Activated T-helper 1 cell treated with anti-CD3 and anti-CD28 coated beads, Interleukin-12 subunit alpha, Interleukin-12 subunit beta, Interleukin-2, Interleukin-4 antibody, amounts not matched to agents 30 ng/mL and 10 ng/mL and 1 ng/mL, durations not matched to agents 14 hours and 24 hours and 36 hours (primary cell): Measurements from ENCODE around the gene TMEM91. TPM values are rescaled to one million over a fixed set of nuclear protein-coding genes. Genes with fewer than 3 reads are reported as not detected.

Experiments
- DNase-seq: peaks from one replicate; pipeline ENCODE4 v3.0.0; 2021; ENCODE audit warnings: low spot score
- H3K27ac Mint-ChIP-seq: one replicate; pipeline ENCODE4 v1.8.0; 2021; ENCODE audit warnings: mild to moderate bottlenecking, mixed read lengths
- H3K27me3 Mint-ChIP-seq: one replicate; pipeline ENCODE4 v1.8.0; 2022; ENCODE audit warnings: mild to moderate bottlenecking, moderate library complexity, mixed read lengths; ENCODE audit not compliant: insufficient read depth
- H3K36me3 Mint-ChIP-seq: one replicate; pipeline ENCODE4 v1.8.0; 2021; ENCODE audit warnings: low read depth, mixed read lengths
- H3K4me1 Mint-ChIP-seq: one replicate; pipeline ENCODE4 v1.8.0; 2021; ENCODE audit warnings: low read depth, mixed read lengths
- H3K4me3 Mint-ChIP-seq: one replicate; pipeline ENCODE4 v1.8.0; 2021; ENCODE audit warnings: mild to moderate bottlenecking, moderate library complexity, mixed read lengths
- H3K9me3 Mint-ChIP-seq: one replicate; pipeline ENCODE4 v1.8.0; 2021; ENCODE audit warnings: mixed read lengths
- intact Hi-C: fragments of 100-400 bp; cut with micrococcal nuclease; formaldehyde crosslinking; loops from one replicate; pipeline ENCODE4 v1.15.1; 2024
- total RNA-seq: library from RNA; stranded (reverse); gene quantifications from 2 replicates; pipeline ENCODE4 v1.2.3, GENCODE V29; 2022

The TMEM91 gene
- total RNA-seq: 2.8 and 2.9 TPM in 2 replicates

GRCh38 chr19:41376241-41376997 lies at the start of gene TMEM91:
TMEM91 (plus strand) TSS chr19:41376533; CDS start chr19:41378310, 1,777 bp downstream.
- Mint-ChIP-seq H3K36me3 (peaks cover 4% of the 10 kb centered on the region), H3K4me1 (peaks cover 14% of the 10 kb centered on the region), H3K27ac (peak within 1 kb of the TSS; percentile 83), H3K9me3 (no peaks in the 10 kb centered on the region), H3K27me3 (peaks cover 2% of the 10 kb centered on the region), H3K4me3 (peak within 1 kb of the TSS; percentile 82)
- intact Hi-C loops: no loop called here
- DNase-seq: no peak

DNA sequence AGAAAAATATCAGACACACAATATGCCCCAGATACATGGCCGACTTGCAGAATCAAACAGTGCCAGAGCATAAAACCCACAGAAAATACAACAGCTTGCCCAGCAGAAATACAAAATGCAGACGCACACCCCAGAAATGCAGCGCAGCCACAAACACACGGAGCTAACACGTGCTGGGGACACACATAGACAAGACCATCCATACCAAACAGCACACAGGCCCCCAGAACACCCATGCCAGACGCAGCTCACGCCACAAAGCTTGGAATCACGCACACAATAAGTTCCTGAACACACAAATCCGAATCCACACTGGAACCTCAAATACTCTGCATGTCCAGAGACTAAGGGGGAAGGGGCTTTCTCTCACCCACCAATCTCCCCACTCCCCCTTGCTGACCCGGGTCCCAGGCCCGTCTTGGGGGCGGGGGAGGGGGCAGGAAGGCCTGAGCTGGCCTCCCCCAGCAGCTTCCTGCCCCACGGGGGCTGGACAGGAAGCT lies 49.2 kb upstream of the TMEM91 start:
- H3K4me3 Mint-ChIP-seq: peak overlapping the region; percentile 72
- no peaks in the 10 kb centered on the region for H3K9me3 Mint-ChIP-seq
- peaks cover 55% of the 10 kb centered on the region for H3K4me1 Mint-ChIP-seq
- intact Hi-C loops: loop anchor here (1.0 kb wide), 1 partner anchor 17 kb away; the partner anchor contains the start of gene CCDC97
- H3K27me3 Mint-ChIP-seq: no peaks in the 10 kb centered on the region
- peak overlapping the region; percentile 87 for H3K27ac Mint-ChIP-seq
- DNase-seq: no peak
- H3K36me3 Mint-ChIP-seq: peaks cover 46% of the 10 kb centered on the region

GRCh38 chr19:41327576-41328156 lies 48.7 kb upstream of the TMEM91 start:
- intact Hi-C loops: loop anchor here (1.0 kb wide), 4 partner anchors 17 to 70 kb away; partner anchors contain the start of genes BCKDHA, CCDC97 and EXOSC5
- no peaks in the 10 kb centered on the region for H3K9me3 Mint-ChIP-seq
- H3K36me3 Mint-ChIP-seq: peaks cover 47% of the 10 kb centered on the region
- peak overlapping the region; percentile 76 for H3K4me3 Mint-ChIP-seq
- DNase-seq: peak; percentile 67
- H3K27me3 Mint-ChIP-seq: no peaks in the 10 kb centered on the region
- peaks cover 59% of the 10 kb centered on the region for H3K4me1 Mint-ChIP-seq
- H3K27ac Mint-ChIP-seq: peak overlapping the region; percentile 95

GRCh38 chr19:41328157-41328841 lies 48.0 kb upstream of the TMEM91 start:
- peak; percentile 35 for DNase-seq
- Mint-ChIP-seq H3K4me1 (peaks cover 58% of the 10 kb centered on the region), H3K27me3 (no peaks in the 10 kb centered on the region), H3K9me3 (no peaks in the 10 kb centered on the region), H3K36me3 (peaks cover 43% of the 10 kb centered on the region), H3K27ac (peak overlapping the region; percentile 95), H3K4me3 (peak overlapping the region; percentile 76)
- intact Hi-C loops: loop anchor here (1.0 kb wide), 3 partner anchors 23 to 69 kb away; partner anchors contain the start of genes BCKDHA and EXOSC5

DNA sequence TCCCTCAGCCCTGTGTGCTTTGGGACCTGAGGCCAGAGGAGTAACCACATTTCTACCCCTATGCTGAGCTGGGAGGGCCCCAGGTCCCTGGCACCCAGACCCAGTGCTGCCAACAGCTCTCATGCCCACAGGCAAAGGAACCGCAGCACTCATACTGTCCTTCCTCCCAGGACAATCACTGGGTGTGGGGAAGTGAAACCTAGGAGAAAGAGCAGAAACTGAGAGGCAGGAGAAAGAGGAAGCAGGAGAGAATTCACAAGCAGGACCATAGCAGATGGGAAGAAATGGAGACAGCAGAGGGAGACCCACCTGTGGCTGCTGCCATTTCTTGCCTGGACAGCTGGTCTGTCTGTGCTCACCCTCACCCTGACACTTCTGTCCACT lies 47.5 kb upstream of the TMEM91 start:
- peaks cover 45% of the 10 kb centered on the region for H3K36me3 Mint-ChIP-seq
- intact Hi-C loops: loop anchor here (1.0 kb wide), 3 partner anchors 22 to 68 kb away; partner anchors contain the start of genes BCKDHA and EXOSC5

GRCh38 chr19:41330481-41330880 lies 45.9 kb upstream of the TMEM91 start:
- intact Hi-C loops: no loop called here
- H3K4me1 Mint-ChIP-seq: peaks cover 57% of the 10 kb centered on the region
- H3K4me3 Mint-ChIP-seq: no peak overlapping the region
- DNase-seq: no peak
- H3K36me3 Mint-ChIP-seq: peaks cover 48% of the 10 kb centered on the region
- no peaks in the 10 kb centered on the region for H3K9me3 Mint-ChIP-seq
- H3K27me3 Mint-ChIP-seq: no peaks in the 10 kb centered on the region
- peak overlapping the region; percentile 87 for H3K27ac Mint-ChIP-seq

More for the DNA sequence above, 47.5 kb upstream of the TMEM91 start:
- Mint-ChIP-seq H3K4me3 (peak overlapping the region; percentile 76), H3K4me1 (peaks cover 57% of the 10 kb centered on the region), H3K27me3 (no peaks in the 10 kb centered on the region), H3K27ac (peak overlapping the region; percentile 95), H3K9me3 (no peaks in the 10 kb centered on the region)
- DNase-seq: no peak

- H3K27ac Mint-ChIP-seq: peak overlapping the region; percentile 45
- no peaks in the 10 kb centered on the region for H3K27me3 Mint-ChIP-seq
- intact Hi-C loops: no loop called here
- peaks cover 49% of the 10 kb centered on the region for H3K36me3 Mint-ChIP-seq
- H3K4me1 Mint-ChIP-seq: peaks cover 55% of the 10 kb centered on the region
- H3K4me3 Mint-ChIP-seq: no peak overlapping the region
- no peak for DNase-seq
- no peaks in the 10 kb centered on the region for H3K9me3 Mint-ChIP-seq
Measured at GRCh38 chr19:41330946-41331678, 45.2 kb upstream of the TMEM91 start.

DNA sequence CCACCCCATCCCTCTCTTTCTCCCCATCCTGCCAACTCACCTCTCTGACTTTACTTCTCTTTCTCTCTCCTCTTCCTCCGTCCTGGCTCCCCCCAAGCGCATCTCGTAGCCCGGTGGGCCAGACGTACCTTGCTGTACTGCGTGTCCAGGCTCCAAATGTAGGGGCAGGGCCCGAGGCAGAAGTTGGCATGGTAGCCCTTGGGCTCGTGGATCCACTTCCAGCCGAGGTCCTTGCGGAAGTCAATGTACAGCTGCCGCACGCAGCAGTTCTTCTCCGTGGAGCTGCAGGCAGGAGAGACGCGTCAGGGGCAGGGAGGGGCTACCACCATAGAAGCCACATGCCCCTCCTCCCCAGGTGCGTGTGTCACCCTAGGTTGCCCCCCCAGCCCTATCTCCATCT lies 44.3 kb upstream of the TMEM91 start:
- no peaks in the 10 kb centered on the region for H3K27me3 Mint-ChIP-seq
- no peaks in the 10 kb centered on the region for H3K9me3 Mint-ChIP-seq
- DNase-seq: no peak
- intact Hi-C loops: no loop called here
- no peak overlapping the region for H3K4me3 Mint-ChIP-seq
- H3K4me1 Mint-ChIP-seq: peaks cover 46% of the 10 kb centered on the region
- H3K27ac Mint-ChIP-seq: peak overlapping the region; percentile 45
- peaks cover 48% of the 10 kb centered on the region for H3K36me3 Mint-ChIP-seq

GRCh38 chr19:41332468-41332867 lies 43.9 kb upstream of the TMEM91 start:
- no peaks in the 10 kb centered on the region for H3K9me3 Mint-ChIP-seq
- H3K4me3 Mint-ChIP-seq: no peak overlapping the region
- peaks cover 43% of the 10 kb centered on the region for H3K4me1 Mint-ChIP-seq
- intact Hi-C loops: no loop called here
- no peak for DNase-seq
- H3K27ac Mint-ChIP-seq: no peak overlapping the region
- peaks cover 47% of the 10 kb centered on the region for H3K36me3 Mint-ChIP-seq
- H3K27me3 Mint-ChIP-seq: no peaks in the 10 kb centered on the region

DNA sequence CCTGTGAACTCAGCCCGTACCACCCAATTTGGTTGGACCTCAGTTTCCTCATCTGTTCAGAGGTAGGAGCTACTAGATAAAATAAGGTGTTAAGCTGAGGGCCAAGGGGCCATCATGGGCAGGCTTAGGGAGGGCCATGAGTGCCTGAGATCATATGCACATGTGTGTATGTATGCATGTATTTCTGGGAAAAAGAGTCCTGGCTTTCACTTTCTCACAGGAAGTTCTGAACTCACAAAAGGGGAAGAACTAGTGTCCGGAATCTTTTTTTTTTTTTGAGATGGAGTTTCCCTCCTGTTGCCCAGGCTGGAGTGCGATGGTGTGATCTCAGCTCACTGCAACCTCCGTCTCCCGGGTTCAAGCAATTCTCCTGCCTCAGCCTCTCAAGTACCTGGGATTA lies 41.5 kb upstream of the TMEM91 start:
- Mint-ChIP-seq H3K27ac (peak overlapping the region; percentile 52), H3K36me3 (peaks cover 44% of the 10 kb centered on the region), H3K4me1 (peaks cover 30% of the 10 kb centered on the region), H3K9me3 (no peaks in the 10 kb centered on the region), H3K27me3 (no peaks in the 10 kb centered on the region), H3K4me3 (peak overlapping the region; percentile 15)
- no peak for DNase-seq
- intact Hi-C loops: no loop called here

DNA sequence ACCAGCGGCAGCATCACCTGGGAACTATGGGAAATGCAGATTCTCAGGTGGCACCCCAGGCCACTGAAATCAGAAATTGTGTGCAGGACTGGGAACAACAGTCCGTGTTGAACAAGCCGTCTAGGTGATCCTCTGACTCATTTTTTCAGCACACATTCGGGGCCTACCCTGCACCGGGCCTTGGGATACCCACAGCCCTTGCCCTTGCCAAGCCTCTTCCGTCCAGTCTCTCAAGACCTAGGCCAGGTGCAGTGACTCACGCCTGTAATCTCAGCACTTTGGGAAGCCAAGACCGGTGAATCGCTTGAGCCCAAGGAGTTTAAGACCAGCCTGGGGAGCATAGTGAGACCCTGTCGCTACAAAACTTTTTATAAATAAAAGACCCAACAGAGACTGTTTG lies 40.9 kb upstream of the TMEM91 start:
- intact Hi-C loops: no loop called here
- H3K4me1 Mint-ChIP-seq: peaks cover 29% of the 10 kb centered on the region

DNA sequence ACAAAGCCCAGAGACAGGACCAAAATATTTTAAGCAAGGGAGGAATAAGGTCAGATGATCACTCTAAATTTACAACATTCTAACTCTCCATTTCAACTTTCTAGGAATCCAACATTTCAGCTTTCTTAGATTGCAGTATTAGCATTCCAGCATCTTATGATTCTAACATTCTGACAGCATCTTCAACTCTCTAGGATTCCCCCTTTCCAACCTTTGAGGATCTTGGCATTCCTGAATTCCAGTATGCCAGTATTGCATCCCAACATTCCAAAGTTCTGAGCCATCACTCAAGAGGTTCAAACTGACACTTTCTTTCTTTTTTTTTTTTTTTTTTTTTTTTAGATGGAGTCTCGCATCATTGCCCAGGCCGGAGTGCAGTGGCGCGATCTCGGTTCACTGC lies 36.4 kb upstream of the TMEM91 start:
- Mint-ChIP-seq H3K27me3 (no peaks in the 10 kb centered on the region), H3K4me3 (no peak overlapping the region), H3K9me3 (no peaks in the 10 kb centered on the region), H3K4me1 (peaks cover 16% of the 10 kb centered on the region), H3K36me3 (peaks cover 44% of the 10 kb centered on the region), H3K27ac (no peak overlapping the region)
- no peak for DNase-seq
- intact Hi-C loops: no loop called here

More for the DNA sequence above, 40.9 kb upstream of the TMEM91 start:
- no peak overlapping the region for H3K4me3 Mint-ChIP-seq
- H3K36me3 Mint-ChIP-seq: peaks cover 43% of the 10 kb centered on the region
- no peaks in the 10 kb centered on the region for H3K27me3 Mint-ChIP-seq
- H3K27ac Mint-ChIP-seq: peak overlapping the region; percentile 40
- DNase-seq: no peak
- no peaks in the 10 kb centered on the region for H3K9me3 Mint-ChIP-seq
